GM21717 (cell line): Measurements from ENCODE around the gene TBC1D8.

Source experiments
- ATAC-seq: cut with Tn5 transposase; IDR thresholded peaks from one replicate; pipeline ENCODE4 v1.9.1; 2021; ENCODE audit warnings: mild to moderate bottlenecking, moderate library complexity; ENCODE audit not compliant: unreplicated experiment

TBC1D8 gene

DNA sequence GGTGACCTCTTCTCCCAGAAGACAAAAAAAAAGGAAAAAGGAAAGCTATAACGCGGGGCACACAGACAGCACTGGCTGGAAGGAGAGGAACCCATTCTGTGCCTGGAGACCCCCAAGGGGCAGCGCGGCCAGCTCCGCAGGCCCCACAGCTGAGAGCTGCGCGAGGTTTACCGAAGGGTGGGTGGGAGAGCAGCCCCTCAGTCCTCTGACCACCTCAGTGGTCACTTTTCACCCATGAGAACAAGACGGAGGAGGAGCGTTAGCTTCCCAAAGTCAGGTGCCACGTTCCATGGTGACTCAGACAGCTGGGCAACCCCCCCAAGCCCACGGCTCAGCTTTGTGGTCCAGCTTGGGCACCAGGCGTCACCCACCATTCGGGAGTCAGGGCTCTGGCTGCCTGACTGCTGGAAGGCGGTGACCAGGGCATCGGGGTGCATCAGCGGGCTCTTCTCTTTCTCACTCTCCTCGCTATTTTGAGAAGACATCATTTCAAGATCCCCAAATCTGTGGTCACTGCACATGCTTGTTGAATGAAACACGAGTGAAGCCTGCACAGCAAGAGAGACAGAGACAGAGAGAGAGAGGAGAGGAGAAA lies 113.9 kb downstream of the TBC1D8 start:
- no peak for ATAC-seq

DNA sequence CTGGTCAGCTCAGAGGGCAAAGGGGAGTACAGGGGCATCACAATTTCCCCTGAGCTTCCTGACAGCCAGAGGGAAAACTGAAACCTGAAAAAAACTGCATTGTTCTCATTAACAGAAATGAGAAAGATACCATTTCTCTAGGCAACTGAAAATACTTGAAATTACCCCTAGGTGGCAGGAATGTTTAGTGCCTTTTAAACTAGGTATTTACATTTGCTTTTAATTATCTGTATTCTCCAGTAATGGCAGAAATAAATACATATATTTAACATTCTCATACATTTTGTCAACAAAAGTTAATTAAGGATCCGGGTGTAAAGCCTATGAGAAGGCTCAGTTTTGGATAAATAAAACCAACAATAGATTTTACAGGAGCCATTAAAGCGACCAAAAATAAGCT lies 114.6 kb downstream of the TBC1D8 start:
- ATAC-seq, result no peak

DNA sequence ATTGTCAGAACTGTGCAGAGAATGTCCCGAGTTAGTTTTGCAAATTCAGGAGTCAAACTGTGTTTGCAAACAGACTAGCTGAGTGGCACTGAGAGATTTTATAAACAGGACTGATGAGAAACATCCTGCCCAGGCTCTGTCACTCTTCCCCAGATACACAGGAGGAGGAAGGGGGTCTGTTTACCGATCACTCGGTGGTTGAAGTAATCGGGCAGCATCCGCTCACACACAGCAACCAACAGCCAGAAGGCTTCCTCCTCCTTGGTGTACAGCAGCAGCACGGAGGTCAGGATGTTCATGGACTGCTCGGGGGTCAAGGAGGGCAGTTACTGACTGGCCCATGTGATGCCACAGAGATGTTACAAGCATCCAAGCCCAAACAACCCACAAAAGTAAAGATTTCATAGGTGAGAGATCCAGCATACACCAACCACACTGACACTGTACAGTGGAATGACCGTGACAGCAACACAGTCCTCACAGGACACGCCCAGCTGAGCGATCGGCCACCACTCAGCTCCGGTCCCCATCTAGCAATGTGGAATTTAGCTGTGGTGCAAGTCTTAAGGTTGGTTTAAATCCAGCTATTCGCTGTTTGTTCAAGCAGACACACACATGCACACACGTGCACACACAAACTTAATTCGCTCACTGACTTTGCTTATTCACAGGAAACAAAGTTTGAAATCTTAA lies 119.0 kb downstream of the TBC1D8 start:
- no peak for ATAC-seq

DNA sequence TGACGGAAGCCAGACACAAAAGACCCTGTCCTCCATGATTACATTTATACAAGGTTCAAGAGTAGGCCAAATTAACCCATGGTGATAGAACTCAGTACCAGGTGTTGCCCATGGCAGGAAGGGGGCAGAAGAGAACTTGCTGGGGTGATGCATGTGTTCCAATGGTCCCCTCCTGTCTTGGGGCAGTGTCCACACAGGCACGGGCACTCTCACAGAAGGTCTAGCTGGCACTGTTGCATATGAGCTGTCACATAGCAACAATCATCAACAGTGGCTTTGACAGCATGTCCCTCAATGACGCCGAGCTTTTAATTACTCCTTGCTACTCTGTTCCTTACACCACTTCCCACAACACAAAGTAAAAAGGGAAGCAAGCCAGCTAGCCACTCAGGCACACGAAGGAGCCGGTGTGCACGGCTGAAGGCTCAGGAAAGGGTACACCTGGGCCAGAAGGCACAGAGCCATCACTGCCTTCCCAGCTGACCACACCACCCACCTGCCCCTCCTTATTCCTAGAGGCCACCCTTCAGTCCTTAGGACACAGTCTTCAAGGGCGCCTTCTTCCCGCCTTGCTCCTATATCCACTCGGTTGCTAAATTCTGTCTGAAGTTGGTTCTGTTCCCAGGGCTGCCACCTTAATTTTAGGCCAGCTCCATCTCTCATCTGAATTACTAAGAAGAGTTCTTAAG lies 120.2 kb downstream of the TBC1D8 start:
- no peak for ATAC-seq

DNA sequence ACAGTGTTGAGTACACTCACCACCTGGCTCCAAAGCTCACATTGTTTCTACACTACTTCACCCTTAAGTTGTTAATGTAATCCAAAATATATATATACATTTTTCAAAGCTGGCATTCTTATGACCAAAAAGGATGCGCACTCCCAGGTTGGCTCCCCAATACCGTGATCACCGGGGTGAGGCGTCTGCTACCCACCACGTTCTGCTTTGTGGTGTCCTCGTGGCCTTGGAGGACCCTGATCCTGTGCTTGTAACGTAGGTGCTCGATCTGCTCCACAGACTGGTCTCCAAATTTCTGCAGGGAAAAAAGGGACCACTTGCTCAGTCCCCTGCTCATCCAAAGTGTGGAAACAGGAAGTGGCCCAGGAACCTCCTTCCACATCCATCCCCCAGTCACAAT lies 123.3 kb downstream of the TBC1D8 start:
- no peak for ATAC-seq

DNA sequence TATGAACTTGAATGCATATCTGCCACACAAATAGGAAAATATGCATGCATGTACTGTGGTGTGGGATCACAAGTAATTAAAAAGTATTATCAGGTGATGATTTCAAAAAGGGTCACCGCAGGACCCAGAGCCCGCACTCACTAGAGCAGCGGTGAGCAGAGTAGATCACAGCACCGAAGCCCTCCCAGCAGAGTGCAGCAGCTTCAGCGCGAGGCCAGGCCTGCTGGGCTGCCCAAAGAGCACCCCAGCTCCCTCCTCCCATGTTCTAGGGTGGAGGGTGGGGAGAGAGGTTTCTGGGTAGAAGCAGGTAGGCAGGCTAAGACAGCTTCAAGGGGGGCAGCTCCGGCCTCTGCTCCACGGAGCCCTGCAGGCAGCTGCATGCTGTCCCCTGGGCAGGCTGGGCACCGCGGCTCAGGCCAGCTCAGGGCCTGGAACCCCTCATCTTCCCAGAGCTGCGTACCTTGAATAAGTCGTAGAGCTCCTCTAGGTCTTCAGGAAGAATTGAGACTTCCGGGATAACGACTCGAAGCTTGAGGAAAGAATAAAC lies 124.2 kb downstream of the TBC1D8 start:
- ATAC-seq, result no peak

DNA sequence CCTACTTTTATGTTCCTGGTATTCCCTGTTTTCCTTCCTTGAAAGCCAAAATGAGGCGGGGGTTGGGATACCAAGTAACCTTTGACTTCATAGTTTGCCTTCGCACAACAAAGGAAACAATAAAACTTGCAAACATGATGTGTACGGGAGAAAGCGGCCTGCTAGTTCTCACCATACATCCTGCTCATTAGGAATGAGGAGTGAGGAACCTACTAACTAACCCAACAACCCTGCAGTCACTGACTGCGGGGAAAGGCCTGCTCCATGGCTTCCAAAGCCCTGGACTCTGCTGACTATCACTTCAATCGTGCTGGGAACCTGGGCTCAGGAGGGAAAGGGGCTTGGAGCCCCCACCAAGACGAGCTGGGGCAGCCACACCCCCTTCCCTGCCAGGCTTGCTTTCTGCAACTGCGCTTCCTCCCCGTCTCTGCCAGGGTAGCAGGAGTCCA lies 124.9 kb downstream of the TBC1D8 start:
- ATAC-seq, result no peak

DNA sequence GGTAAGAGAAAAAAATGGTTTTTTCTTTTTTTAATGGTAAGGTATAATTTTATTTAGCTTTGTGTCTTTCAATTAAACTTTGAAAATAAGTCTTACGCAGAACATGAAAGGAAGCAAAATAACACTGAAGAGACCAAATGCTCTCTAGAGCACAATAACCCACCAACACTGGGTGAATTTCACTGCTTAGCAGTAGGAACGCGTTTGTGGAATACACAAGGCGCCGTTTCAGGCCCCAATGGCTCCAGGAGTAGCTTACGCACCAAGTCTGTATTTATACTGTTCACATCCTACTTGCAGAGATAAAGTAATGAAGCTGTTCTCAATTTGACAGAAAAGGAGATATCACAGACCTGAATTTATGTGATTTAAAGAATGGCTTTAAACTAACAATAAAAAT lies 125.6 kb downstream of the TBC1D8 start:
- ATAC-seq, result no peak

DNA sequence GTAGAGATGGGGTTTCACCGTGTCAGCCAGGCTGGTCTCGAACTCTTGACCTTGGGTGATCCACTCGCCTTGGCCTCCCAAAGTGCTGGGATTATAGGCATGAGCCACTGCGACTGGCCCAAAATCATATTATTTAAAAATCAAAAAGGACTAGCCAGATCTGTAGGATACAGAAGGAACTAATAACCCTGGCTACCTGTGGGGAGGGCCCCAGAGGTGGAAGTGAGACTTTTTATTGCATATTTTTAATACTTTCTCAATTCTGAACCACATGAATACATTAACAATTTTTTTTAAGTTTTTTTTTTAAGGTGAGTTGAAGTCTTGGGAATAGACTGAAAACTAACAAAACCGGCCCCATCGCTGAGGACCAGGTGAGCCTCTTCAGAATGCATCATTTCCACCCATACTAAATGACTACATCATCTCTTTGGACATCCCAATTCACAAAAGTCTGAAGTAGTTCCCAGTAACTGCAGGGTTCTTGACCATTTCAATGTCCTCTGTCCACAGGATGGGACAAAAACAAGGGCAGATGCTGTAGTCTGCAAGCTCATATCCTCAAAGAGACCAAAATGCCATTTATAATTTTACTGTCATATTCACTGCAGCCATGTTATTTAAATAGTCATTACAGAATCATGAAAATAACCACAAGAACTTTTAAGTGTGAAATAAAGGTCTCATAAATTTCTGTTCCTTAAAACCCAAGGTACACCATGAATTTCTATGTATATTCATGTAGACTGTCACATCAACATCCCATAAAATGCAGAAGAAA lies 127.7 kb downstream of the TBC1D8 start:
- no peak for ATAC-seq

DNA sequence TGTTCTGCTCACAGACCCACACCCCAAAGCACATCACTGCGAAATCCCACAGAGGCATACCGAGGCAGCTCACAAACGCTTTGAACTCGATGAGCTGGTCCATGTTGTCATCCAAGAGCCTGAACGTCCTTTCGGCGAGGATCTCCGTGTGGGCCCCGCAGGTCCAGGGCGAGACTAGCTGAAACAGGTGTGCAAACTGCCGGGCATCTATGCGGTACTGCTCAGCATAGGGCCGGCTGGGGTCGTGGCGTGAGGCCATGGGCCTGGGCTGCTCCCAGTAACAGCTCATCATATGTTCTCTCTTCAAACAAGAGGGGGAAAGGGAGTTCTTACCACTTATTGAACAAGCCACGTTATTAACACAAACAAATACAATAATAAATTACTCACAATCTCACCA lies 129.0 kb downstream of the TBC1D8 start:
- ATAC-seq, result no peak

DNA sequence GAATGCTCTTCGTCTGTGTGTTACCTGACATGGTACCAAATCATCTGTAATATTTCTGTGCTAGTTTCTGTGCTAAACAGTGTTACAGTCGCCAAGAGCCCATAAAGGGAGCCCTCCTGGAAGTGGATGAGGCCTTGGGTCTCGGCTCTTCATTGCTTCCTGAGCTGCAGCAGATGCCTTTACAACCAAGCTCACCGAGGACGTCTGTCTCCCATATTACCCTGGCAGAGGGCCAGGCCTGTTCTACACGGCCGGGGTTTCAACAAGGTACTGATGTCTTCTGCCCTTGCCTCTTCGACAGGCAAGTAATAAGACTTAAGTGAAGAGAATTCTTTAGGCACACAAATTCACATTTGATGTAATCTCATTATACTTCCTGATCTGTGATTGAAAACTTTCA lies 132.2 kb downstream of the TBC1D8 start:
- no peak for ATAC-seq

DNA sequence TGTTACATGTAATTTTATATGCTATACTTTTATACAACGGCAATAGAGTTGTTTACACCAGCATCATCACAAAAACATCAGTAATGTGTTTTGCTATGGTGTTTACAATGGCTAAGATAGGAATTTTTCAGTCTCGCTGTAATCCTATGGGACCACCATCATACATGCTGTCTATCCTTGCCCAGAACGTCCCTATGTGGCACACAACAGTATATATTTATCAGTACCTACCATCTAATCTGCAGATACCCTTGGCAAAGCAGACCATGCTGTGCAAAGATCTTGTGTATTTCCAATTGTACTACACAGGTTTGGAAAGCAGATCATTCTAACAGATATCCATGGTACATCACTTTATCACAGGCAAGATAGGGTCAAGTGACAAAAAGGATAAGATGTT lies 133.8 kb downstream of the TBC1D8 start:
- ATAC-seq, result no peak

DNA sequence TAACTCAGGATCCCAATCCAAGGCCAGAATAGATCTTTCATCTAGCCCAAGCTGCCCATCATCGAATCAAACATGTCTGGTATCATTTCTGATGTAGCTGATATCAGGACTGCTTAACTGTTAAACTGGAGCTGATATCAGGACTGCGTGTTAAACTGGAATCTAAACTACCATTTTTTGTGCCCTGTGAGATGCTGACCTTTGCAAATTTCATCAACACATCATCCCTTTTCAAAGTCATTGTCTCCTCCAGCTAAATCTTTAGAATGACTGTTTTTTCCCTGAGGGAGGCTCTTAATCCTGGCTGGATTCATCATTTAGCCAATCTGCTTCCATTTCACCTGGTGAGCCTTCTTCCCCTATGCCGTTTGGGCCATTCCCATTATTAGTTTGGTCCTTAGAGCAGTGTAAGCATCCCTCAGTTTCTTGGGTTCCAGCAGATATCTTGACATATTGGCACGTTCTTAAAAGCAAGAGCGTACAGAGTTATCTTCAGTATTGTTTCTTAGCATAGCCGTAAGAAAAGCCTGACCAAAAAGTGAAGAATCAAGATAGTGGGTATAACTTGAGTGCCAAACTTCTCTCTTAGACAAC lies 136.8 kb downstream of the TBC1D8 start:
- ATAC-seq, result no peak

DNA sequence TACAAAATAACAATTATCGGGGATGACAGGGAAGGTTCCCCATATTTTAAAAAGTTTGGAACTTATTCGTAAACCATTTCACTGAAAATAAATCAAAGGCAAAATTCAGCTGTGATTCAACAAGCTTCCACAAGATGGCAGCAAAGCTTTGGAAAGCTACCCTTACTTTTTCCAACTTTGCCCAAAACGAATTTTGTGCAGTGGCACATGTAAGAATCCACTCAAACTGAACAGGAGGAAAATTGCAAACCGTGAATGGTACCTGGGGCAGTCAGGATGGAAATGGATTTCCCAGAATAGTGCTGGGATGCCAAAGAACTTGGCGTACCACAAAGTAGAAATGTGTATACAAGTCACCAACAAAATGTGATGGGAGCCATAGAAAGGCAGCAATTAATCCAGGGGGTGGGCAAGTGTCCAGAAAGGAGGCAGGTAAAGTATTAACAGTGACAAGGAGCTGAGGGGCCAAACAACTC lies 138.4 kb downstream of the TBC1D8 start:
- ATAC-seq, result no peak

DNA sequence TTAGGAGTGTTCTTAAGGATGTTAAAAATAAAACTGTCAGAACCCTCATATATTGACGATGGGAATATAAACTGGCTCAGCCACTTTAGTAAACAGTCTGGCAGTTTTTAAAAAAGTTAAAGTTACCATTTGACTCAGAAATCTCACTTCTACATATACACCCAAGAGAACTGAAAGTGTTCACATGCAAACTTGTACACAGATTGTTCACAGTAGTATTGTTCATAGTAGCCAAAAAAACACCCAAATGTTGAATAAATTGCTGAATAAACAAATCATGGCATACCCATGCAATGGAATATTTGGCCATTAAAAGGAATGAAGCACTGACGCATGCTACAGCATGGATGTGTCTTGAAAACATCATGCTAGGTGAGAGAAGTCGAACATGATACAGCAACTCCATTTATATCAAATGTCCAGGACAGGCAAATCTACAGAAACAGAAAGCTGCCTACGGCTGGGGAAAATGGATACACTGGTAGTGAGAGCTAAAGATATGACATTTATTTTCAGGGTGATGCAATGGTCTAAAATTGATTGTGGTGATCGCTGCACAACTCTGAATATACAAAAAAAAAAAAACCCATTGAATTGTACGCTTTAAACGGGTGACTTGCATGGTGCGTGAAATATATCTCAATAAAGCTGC lies 139.0 kb downstream of the TBC1D8 start:
- ATAC-seq, result peak; percentile 83

DNA sequence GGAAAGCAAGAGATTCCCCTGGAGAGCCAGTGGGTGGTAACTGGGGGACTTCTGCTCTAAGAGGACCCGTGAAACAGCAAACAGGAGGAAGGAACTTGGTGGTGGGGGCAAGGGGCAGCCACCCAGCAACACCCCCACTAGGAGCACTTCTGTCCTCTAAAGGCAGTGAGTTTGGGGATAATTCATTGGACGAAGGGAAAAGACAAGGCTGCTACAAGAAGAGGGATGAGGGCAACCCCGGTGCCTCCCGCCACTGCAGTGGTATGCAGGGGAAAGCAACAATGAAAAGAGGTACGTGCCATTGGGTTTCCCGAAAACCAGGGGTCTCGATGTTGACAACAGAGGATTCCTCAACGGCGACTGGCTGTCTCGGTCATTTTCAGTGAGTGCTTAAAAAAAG lies 140.0 kb downstream of the TBC1D8 start:
- ATAC-seq, result no peak

DNA sequence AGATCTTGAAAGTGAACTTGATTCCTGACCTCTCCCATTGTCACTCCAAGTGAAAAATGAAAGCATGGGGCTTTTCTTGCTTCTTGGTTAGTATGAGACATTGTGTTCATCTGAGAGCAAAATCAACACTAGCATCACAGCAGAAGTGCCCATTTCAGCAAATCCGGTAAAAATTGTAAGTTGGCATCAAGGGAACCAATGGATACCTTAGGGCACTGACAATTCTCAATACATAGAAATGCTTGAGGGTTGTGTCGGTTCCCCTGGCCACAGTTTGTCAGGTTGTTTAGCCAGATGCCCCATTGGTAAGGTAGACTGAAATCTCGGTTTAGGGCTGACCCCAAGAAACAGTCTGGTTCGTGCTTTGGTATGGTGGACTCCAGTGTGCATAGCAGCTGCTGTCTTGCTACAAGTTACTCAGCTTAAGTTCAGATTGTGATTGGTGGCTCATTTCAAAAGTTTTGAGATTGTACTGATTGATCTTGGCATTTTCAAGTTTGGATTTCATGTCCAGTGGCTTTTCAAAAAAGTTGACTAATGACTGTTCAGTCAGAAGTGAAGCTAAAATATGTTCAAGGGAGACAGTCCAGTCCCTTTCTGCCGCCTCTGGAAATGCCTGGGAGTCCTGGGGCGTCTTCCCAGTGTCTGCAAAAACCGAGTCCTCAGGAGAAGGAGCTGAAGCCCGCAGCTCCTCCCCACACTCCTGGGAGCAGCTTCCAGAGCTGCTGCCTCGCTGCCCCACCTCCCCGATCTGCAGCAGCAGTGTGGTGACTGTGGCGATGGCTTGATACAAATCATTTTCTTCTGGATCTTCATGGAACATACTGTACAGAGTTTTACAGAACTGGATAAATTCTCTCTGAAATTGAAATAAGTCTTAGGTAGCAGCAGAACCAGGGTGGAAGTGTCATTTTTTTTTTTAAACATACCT lies 143.5 kb downstream of the TBC1D8 start:
- no peak for ATAC-seq

DNA sequence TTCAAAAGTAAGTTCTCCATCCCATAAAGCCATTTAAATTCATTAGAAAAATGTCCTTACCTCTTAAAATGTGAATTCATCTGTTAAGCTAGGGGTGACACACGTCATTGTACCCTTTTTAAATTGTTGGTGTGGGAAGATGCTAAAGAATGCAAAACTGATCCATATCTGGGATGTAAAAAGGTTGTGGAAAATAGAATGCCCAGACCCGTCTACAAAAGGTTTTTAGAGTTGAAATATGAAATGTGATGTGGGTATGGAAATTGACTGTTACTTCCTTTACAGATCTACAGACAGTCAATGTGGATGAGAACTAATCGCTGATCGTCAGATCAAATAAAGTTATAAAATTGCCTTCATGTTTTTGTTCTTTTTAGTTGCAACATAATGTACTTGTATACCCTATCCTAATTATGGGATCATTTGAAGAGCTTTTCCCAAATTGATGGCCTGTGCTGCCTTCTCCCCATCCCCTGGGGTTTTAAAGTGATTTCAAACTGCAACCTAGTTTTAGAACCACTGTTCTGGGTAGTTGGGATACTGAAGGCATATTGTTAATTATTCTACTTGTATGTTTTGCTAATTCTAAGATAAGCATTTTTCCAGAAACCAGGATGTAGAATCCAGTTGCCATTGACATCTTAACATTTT lies 145.0 kb downstream of the TBC1D8 start:
- ATAC-seq, result no peak
